CD4-positive, alpha-beta T cell treated with Interferon gamma for 1 hour (primary cell): Measurements from ENCODE around the gene NRG3.
"Not testable (repeated sequence)": the region's sequence is repeated elsewhere in the genome, so short reads cannot be mapped to it uniquely, and the experiment has no call there.

Source experiments
- DNase-seq: peaks from one replicate; pipeline ENCODE4 v3.0.0-alpha.2; 2020

NRG3 gene

GRCh38 chr10:82622479-82622878 lies 747.5 kb downstream of the NRG3 start:
- DNase-seq: no peak

DNA sequence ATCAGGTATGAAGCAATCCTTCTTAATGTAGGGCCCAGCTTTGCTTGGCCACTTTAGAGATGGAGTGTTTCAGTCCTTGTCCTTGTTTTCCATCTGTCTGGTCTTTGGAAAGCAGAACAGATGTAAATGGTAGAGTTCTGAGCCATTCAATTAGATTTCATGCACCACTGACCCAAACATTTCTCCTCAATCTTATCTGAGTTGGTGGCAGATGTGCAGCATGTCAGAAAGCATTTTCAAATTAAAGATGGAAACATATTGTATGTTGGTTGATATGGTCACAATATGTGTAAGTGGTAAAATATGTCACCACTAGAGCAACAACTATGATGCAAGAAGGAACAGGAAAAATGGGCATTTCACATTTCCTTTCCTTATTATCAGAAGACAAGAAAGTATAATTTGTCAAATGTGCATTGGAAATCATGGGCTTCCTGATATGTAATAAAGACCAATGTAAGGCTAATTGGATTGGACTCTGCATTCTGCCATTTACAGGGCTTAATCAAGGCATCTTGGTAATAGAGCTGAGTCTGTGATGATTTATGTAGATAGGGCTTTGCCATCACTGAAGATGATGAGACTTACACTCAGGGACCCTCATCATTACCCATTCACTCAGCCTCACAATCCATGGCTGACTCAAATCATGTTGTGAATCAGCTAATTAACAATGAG lies 750.7 kb downstream of the NRG3 start:
- no peak for DNase-seq

- DNase-seq: no peak
Observed at GRCh38 chr10:82628373-82628772, 753.4 kb downstream of the NRG3 start.

DNA sequence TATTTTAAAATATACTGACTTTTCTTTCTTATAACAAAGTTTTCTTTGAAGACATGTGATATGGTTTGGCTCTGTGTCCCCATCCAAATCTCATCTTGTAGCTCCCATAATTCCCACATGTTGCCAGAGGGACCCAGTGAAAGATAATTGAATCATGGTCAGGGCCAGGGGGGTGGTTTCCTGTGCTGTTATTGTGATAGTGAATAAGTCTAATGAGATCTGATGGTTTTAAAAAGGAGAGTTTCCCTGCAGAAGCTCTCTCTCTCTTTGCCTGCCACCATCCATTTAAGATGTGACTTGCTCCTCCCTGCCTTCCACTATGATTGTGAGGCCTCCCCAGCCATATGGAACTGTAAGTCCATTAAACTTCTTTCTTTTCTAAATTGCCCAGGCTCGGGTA lies 768.1 kb downstream of the NRG3 start:
- no peak for DNase-seq

- no peak for DNase-seq
Observed at GRCh38 chr10:82643601-82644000, 768.6 kb downstream of the NRG3 start.

GRCh38 chr10:82645221-82645620 lies 770.2 kb downstream of the NRG3 start:
- DNase-seq: no peak

- no peak for DNase-seq
Observed at GRCh38 chr10:82653244-82654155, 778.5 kb downstream of the NRG3 start.

GRCh38 chr10:82660205-82660604 lies 785.2 kb downstream of the NRG3 start:
- DNase-seq: no peak

DNA sequence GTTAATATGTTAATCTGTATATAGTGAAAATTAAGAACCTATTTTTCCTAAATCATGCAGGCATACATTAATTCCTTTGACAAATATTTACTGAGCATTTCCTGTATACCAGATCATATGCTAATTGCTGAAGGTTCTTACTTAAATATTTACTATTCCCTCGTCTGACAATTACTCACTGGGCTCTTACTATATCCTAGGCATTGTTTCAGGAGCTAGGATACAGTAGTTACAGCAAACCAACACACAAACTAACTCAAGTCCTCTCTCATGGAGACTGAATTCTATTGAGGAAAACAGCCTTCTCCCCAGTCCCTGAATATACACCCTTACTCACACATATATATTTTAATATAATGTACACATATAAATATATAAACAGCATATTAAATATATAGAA lies 786.0 kb downstream of the NRG3 start:
- no peak for DNase-seq

- no peak for DNase-seq
Observed at GRCh38 chr10:82661701-82662100, 786.7 kb downstream of the NRG3 start.

GRCh38 chr10:82668221-82668895 lies 793.4 kb downstream of the NRG3 start:
- DNase-seq: no peak

DNA sequence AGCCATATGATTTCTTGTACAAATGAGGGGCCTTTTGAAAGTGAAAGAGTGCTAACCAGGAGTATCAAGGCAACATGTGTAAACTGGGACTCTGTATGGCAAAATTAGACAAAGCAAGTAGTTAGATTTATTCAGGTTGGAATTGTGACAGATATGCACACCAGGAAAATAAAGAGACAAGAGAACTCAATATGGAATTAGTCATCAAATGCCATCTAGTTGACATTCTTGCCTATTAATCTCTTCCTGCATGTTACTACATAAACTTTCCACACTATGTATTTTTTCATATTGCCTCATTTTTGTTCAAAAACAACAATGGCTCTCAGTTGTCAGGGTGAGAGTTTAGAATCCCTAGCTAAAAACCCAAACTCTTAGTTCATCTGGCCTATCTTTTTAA lies 799.0 kb downstream of the NRG3 start:
- DNase-seq: no peak

DNA sequence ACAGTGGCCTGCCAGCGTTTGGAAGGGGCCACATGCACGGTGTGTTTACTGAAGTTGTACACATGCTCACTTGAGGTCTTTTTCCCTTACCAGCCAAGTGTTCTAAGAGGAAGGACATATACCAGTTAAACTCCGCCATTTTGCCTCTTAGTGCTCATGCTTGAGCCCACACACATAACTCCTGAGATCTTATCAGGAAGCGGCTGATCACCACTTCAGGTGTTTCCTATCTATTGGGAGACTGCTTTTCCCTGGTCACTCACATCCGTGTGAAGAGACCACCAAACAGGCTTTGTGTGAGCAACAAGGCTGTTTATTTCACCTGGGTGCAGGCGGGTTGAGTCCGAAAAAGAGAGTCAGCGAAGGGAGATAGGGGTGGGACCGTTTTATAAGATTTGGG lies 802.9 kb downstream of the NRG3 start:
- not testable (repeated sequence) for DNase-seq

DNA sequence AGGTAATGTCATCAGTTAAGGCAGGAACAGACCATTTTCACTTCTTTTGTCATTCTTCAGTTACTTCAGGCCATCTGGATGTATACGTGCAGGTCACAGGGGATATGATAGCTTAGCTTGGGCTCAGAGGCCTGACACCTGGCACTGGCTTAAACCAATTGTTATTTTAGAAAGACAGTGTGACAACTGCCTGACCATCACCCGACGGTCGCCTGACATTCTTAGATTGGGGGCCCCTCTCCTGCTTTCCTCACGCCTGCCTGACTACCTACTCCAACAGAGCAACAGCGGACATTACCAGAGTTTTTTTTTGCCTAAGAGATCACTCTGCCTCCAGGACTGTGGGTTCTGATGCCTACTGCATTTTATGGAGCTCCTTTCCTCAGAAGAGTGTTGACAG lies 803.5 kb downstream of the NRG3 start:
- not testable (repeated sequence) for DNase-seq

DNA sequence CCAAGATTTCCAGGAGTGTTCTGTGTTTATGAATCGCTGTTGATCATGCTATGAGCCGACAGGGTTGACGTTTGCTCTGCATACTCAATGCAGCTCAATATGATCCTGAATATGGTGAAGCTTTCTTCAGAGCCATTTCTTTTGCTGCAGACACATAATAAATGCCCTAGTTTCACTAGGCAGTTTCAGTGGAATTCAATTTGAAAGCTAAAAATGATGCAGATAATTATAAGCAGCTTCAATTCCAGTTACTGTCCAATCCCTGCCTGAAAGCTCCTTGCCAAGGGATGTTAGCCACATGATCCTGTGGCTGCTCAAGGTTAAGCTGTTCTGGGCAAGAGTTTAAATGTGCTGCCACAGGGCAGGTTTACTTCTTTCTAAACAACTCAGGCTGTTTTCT lies 805.6 kb downstream of the NRG3 start:
- no peak for DNase-seq

DNA sequence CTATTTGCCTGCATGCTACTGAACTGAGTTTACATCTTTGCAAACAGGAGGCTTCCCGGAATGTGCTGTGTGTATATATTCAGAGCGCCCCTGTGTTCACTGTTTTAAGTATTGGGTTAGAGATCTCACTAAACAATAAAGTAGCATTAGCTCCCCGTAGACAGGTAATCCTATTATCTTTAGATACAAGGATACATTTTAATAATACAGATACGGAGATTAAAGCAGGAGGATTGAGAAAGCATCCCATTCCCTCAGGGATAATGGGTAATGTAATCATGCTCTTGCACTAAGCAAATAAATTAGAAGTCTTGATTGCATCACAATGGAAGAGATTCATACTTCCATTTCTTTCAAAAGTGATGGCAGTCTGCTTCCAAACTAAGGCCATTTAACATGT lies 809.0 kb downstream of the NRG3 start:
- DNase-seq: no peak

DNA sequence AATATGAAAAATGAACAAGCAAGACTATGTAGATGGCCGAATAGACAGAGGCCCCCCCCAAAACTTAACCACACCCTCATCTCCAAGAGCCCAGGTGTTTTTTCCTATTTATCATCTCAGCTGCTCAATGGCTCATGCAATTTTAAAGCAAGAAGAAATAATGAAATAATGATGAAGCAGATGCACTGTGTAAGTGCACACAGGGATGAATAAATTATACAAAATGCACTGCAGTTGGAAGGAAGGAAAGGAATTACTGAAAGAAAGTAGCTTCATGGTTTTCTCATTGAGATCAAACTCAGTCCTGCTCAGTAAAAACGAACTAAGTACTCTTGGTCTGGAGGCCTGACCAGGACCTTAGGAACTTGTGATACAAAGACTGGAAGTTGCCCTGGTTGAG lies 810.1 kb downstream of the NRG3 start:
- DNase-seq: no peak

DNA sequence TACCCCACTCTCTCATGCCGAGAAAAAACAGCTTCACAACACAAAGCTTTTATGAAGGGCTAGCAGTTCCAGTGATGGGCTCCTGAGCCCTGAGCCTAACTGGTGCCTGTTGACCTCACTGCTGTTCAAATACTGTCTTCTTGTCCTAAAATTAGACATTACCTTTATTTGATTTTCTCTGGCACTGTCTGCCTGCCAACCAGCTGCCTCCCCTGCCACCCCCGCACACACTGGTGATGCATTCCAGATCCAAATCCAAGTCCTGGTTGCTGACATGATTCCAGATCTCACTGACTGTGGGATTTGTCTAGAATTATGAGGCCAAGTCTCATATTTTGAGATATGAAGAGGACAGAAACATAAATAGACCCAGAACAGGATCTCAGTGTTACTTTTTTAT lies 816.2 kb downstream of the NRG3 start:
- no peak for DNase-seq

DNA sequence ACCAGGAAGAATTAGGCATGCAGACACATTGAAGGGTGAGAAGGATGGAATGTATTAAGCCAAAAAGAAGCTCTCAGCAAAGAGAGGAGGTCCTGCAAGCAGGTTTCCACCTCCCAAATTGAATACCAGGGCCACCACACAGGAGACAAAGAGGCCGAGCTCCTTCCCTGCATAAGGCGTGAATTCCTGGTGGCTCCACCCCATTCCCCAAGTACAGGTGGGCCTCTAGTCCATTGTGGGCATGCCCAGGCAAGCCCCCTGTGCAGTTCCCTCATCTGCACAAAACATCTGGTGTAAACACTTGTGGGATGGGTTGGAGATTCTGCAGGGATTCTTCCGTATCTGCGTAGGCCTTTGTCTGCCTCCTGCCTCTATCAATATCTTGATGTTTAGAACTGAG lies 817.5 kb downstream of the NRG3 start:
- DNase-seq: no peak

GRCh38 chr10:82721831-82722230 lies 846.8 kb downstream of the NRG3 start:
- DNase-seq: no peak

GRCh38 chr10:82722273-82722672 lies 847.3 kb downstream of the NRG3 start:
- DNase-seq: no peak

GRCh38 chr10:82736305-82736704 lies 861.3 kb downstream of the NRG3 start:
- no peak for DNase-seq

- no peak for DNase-seq
Observed at GRCh38 chr10:82737549-82737948, 862.6 kb downstream of the NRG3 start.

GRCh38 chr10:82738592-82738991 lies 863.6 kb downstream of the NRG3 start:
- no peak for DNase-seq
